OCI-LY3 (cell line): Measurements from ENCODE around the gene WBP1.

Experiments used
- H2AFZ ChIP-seq: fragments of 200-600, 300-600 bp; shearing (Covaris generic); 2 replicates; pipeline ENCODE4 v1.6.0; 2014; ENCODE audit warnings: antibody characterized with exemption, low read depth, low read length
- H3K27ac ChIP-seq: fragments of 200-600, 300-600 bp; sonication (generic); 2 replicates; pipeline ENCODE4 v1.5.1; 2014; ENCODE audit warnings: mild to moderate bottlenecking, low read length, moderate library complexity, mixed read lengths
- H3K27me3 ChIP-seq: fragments of 200-600, 300-600 bp; sonication (generic); 2 replicates; pipeline ENCODE4 v1.6.1; 2014; ENCODE audit warnings: low read depth, low read length, mixed read lengths
- H3K36me3 ChIP-seq: fragments of 200-600, 300-600 bp; sonication (generic); replicated peaks from 2 replicates; pipeline ENCODE3; 2014; ENCODE audit warnings: low read depth, low read length, mixed read lengths
- H3K4me1 ChIP-seq: fragments of 300-600, 200-600 bp; sonication (generic); 2 replicates; pipeline ENCODE4 v1.6.1; 2014; ENCODE audit warnings: low read length, mixed read lengths
- H3K4me2 ChIP-seq: fragments of 200-600, 300-600 bp; sonication (generic); 2 replicates; pipeline ENCODE4 v1.6.1; 2014; ENCODE audit warnings: low read length, mixed read lengths
- H3K4me3 ChIP-seq: fragments of 300-600, 200-600 bp; sonication (generic); 2 replicates; pipeline ENCODE4 v1.5.1; 2014; ENCODE audit warnings: antibody characterized with exemption, mild to moderate bottlenecking, low read length, moderate library complexity
- H3K79me2 ChIP-seq: fragments of 300-600, 200-600 bp; shearing (Covaris generic); 2 replicates; pipeline ENCODE4 v1.6.1; 2014; ENCODE audit warnings: mild to moderate bottlenecking, low read length, mixed read lengths
- H3K9ac ChIP-seq: fragments of 300-600, 200-600 bp; shearing (Covaris generic); 2 replicates; pipeline ENCODE4 v1.6.0; 2014; ENCODE audit warnings: mild to moderate bottlenecking, low read length, moderate library complexity
- H3K9me3 ChIP-seq: fragments of 200-600, 300-600 bp; shearing (Covaris generic); 2 replicates; pipeline ENCODE4 v1.6.1; 2014; ENCODE audit warnings: low read length, mixed read lengths; ENCODE audit not compliant: insufficient read depth
- H4K20me1 ChIP-seq: fragments of 200-600, 300-600 bp; sonication (generic); 2 replicates; pipeline ENCODE4 v1.6.1; 2016; ENCODE audit warnings: low read length, mixed read lengths; ENCODE audit not compliant: insufficient read depth
- EZH2phosphoT487 ChIP-seq: fragments of 200-600 bp; shearing (Covaris generic); IDR thresholded peaks from 2 replicates; pipeline ENCODE4 v1.6.1; 2018; ENCODE audit warnings: antibody characterized with exemption, mixed run types, low read depth
- TF ChIP-seq, protein P1 (sequence below): fragments of 200-600, 300-600 bp; sonication (generic); IDR thresholded peaks from 2 replicates; pipeline ENCODE4 v1.5.1; 2014; ENCODE audit warnings: antibody characterized with exemption, low read length, low read depth

WBP1 gene

DNA sequence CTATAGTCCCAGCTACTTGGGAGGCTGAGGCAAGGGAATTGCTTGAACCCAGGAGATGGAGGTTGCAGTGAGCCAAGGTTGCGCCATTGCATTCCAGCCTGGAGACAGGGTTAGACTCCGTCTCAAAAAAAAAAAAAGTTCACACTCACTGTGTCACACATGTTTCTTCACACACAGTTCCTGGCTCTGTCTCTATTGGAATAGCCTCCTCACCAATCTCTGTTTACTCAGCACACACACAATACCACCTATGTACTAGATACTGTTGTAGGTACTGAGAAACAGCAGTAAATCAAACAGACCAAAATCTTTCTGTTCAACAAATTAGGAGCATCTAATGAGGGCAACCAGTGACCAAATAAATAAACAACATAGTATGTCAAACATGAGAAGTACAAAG is 27.9 kb downstream of the WBP1 start:
- TF ChIP-seq, protein P1, sequence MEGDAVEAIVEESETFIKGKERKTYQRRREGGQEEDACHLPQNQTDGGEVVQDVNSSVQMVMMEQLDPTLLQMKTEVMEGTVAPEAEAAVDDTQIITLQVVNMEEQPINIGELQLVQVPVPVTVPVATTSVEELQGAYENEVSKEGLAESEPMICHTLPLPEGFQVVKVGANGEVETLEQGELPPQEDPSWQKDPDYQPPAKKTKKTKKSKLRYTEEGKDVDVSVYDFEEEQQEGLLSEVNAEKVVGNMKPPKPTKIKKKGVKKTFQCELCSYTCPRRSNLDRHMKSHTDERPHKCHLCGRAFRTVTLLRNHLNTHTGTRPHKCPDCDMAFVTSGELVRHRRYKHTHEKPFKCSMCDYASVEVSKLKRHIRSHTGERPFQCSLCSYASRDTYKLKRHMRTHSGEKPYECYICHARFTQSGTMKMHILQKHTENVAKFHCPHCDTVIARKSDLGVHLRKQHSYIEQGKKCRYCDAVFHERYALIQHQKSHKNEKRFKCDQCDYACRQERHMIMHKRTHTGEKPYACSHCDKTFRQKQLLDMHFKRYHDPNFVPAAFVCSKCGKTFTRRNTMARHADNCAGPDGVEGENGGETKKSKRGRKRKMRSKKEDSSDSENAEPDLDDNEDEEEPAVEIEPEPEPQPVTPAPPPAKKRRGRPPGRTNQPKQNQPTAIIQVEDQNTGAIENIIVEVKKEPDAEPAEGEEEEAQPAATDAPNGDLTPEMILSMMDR: no peak
- TF ChIP-seq EZH2phosphoT487: no peak
- Histone ChIP-seq H3K27ac (no peak overlapping the region), H3K4me2 (no peak overlapping the region), H4K20me1 (no peaks in the 10 kb centered on the region), H3K4me3 (no peak overlapping the region), H3K9me3 (no peaks in the 10 kb centered on the region), H3K27me3 (no peaks in the 10 kb centered on the region), H2AFZ (no peak overlapping the region), H3K36me3 (peaks cover 7% of the 10 kb centered on the region), H3K79me2 (peaks cover 22% of the 10 kb centered on the region), H3K4me1 (peaks cover 8% of the 10 kb centered on the region), H3K9ac (no peak overlapping the region)

DNA sequence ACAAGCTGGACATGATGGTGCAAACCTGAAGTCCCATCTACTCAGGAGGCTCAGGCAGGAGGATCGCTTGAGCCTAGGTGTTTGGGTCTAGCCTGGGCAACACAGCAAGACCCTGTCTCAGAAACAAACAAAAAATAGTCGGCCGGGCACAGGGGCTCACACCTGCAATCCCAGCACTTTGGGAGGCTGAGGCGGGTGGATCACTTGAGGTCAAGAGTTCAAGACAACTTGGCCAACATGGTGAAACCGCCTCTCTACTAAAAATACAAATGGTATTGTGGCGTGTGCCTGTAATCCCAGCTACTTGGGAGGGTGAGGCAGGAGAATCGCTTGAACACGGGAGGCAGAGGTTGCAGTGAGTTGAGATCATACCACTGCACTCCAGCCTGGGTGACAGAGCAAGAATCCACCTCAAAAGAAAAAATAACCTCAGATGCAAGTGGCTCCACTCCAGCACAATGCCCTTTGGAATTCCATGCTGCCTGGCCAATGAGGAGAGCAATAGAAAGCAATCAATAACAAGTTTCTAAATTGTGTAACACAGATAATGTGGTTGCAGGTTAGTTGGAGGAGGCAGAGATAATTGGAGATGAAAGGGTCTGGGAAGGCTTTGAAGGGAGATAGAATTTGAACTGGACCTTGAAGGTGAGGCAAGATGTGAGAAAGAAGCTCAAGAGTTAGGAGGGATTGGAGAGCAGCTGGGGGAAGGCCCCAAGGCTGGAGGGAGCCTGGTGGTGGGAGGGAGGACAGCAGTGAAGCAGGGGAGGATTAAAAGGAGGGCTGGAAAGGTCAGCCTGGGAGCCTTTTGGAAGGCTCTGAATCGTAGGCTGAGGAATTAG is 30.6 kb downstream of the WBP1 start:
- Histone ChIP-seq H4K20me1 (no peaks in the 10 kb centered on the region), H3K9ac (no peak overlapping the region), H3K4me3 (no peak overlapping the region), H3K27me3 (no peaks in the 10 kb centered on the region), H2AFZ (no peak overlapping the region), H3K79me2 (peaks cover 1% of the 10 kb centered on the region; the same call in 1 of the 2 replicates), H3K36me3 (peaks cover 20% of the 10 kb centered on the region), H3K4me2 (no peak overlapping the region), H3K4me1 (no peaks in the 10 kb centered on the region), H3K9me3 (no peaks in the 10 kb centered on the region), H3K27ac (no peak overlapping the region)
- TF ChIP-seq, protein P1: no peak
- no peak for TF ChIP-seq EZH2phosphoT487

DNA sequence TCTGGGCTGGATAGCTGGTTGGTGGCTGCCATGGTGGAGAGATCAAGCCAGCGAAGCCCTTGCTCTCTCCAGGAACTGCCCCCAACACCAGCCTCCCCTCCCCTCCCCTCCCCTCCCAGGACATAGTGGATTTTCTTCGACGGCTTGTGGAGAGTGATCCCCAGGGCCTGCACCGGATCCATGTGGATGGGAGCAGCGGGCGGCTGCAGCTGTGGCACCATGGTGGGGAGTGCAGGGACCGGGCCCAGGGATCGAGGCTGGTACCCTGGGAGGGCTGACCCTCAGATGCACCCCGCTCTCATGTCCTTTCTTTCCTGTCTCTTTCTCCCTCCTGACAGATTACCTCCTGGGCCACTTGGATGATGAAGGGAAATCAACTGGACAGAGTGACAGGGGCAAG is 31.7 kb downstream of the WBP1 start:
- Histone ChIP-seq H3K27me3 (no peaks in the 10 kb centered on the region), H4K20me1 (no peaks in the 10 kb centered on the region), H3K4me2 (no peak overlapping the region), H3K79me2 (no peaks in the 10 kb centered on the region), H2AFZ (no peak overlapping the region), H3K4me1 (no peaks in the 10 kb centered on the region), H3K9me3 (no peaks in the 10 kb centered on the region), H3K9ac (no peak overlapping the region), H3K27ac (no peak overlapping the region), H3K4me3 (no peak overlapping the region), H3K36me3 (peaks cover 20% of the 10 kb centered on the region)
- TF ChIP-seq, protein P1: no peak

DNA sequence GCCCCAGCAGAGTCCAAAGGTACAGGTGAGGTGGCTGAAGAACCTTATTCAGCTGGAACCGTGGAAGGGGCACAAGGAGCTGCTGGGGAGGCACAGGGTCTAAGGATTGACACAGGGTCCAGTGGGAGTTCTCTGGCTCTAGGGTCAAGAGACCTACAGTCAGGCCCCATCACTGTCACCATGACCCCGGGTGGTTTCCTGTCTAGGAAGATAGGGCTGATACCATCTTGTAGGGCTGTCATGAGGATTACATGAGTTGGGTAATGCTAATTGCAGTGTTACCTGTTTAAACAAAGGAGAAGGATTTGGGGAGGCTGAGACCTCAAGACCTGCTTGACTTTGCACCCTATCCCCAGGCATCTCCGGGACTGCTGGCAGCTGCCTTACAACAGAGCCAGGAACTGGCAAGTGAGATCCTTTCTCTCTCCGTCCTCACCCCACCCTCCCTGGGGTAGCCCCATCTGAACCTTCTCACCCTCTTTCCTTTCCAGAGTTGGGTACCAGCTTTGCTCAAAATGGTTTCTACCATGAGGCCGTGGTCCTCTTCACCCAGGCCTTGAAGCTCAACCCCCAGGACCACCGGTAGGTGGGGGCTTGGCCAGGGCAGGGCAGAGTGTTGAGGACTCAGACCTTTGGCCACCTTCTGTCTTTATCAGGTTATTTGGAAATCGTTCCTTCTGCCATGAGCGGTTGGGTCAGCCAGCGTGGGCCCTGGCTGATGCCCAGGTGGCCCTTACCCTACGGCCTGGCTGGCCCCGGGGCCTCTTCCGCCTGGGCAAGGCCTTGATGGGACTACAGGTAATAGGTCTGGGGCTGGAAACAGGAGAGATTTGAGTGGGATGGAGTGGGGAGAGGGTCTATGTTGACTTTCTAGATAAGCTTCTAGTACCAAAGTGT is 33.7 kb downstream of the WBP1 start:
- Histone ChIP-seq H3K4me1 (no peaks in the 10 kb centered on the region), H2AFZ (no peak overlapping the region), H4K20me1 (no peaks in the 10 kb centered on the region), H3K9ac (no peak overlapping the region), H3K4me3 (no peak overlapping the region), H3K79me2 (no peaks in the 10 kb centered on the region), H3K4me2 (no peak overlapping the region), H3K36me3 (peaks cover 17% of the 10 kb centered on the region), H3K27ac (no peak overlapping the region), H3K9me3 (no peaks in the 10 kb centered on the region), H3K27me3 (no peaks in the 10 kb centered on the region)
- TF ChIP-seq, protein P1: no peak
- TF ChIP-seq EZH2phosphoT487: no peak
